ENCODE results near the gene ANGPT4. TPM values are rescaled to one million over a fixed set of nuclear protein-coding genes. Genes with fewer than 3 reads are reported as not detected.
A peak's percentile ranks its signal among the peaks of the same experiment; 100 is the strongest.

Gene ANGPT4
- total RNA-seq, 1 donor from 2014 or later, result 0.07 TPM

- H3K4me1 Mint-ChIP-seq (ENCODE audit: unreplicated experiment), result peaks cover 10% of the 10 kb centered on the region
- H3K27me3 Mint-ChIP-seq, result peaks cover 22% of the 10 kb centered on the region
- H3K36me3 Mint-ChIP-seq, result no peaks in the 10 kb centered on the region
- no peak overlapping the region for H3K4me3 Mint-ChIP-seq
- no peaks in the 10 kb centered on the region for H3K9me3 Mint-ChIP-seq
- DNase-seq (ENCODE audit: extremely low spot score, unreplicated experiment), result no peak
- TF ChIP-seq CTCF (conservative IDR thresholded peaks at IDR 0.05), result no peak
- no peak overlapping the region for H3K27ac Mint-ChIP-seq
These were observed 1.3 kb upstream of the ANGPT4 start for GRCh38 chr20:917416-917815.

GRCh38 chr20:916825-917224 lies 691 bp upstream of the ANGPT4 start:
- H3K4me1 Mint-ChIP-seq (ENCODE audit: unreplicated experiment), result peaks cover 10% of the 10 kb centered on the region
- H3K9me3 Mint-ChIP-seq, result no peaks in the 10 kb centered on the region
- H3K27ac Mint-ChIP-seq, result no peak overlapping the region
- peaks cover 22% of the 10 kb centered on the region for H3K27me3 Mint-ChIP-seq
- no peaks in the 10 kb centered on the region for H3K36me3 Mint-ChIP-seq
- no peak overlapping the region for H3K4me3 Mint-ChIP-seq
- no peak for TF ChIP-seq CTCF (conservative IDR thresholded peaks at IDR 0.05)
- DNase-seq (ENCODE audit: extremely low spot score, unreplicated experiment), result no peak

GRCh38 chr20:914727-915498 lies 1.2 kb downstream of the ANGPT4 start:
- Mint-ChIP-seq H3K4me1 (ENCODE audit: unreplicated experiment) (peaks cover 16% of the 10 kb centered on the region), H3K36me3 (no peaks in the 10 kb centered on the region), H3K4me3 (no peak overlapping the region), H3K27ac (peak overlapping the region; percentile 28), H3K9me3 (no peaks in the 10 kb centered on the region), H3K27me3 (peaks cover 27% of the 10 kb centered on the region)
- TF ChIP-seq CTCF (conservative IDR thresholded peaks at IDR 0.05), result no peak
- DNase-seq (ENCODE audit: extremely low spot score, unreplicated experiment), result no peak

- Mint-ChIP-seq H3K4me3 (no peak overlapping the region), H3K27me3 (peaks cover 27% of the 10 kb centered on the region), H3K4me1 (ENCODE audit: unreplicated experiment) (peaks cover 14% of the 10 kb centered on the region), H3K36me3 (no peaks in the 10 kb centered on the region), H3K27ac (no peak overlapping the region), H3K9me3 (no peaks in the 10 kb centered on the region)
- TF ChIP-seq CTCF (conservative IDR thresholded peaks at IDR 0.05), result no peak
- no peak for DNase-seq (ENCODE audit: extremely low spot score, unreplicated experiment)
These were observed 2.8 kb downstream of the ANGPT4 start for GRCh38 chr20:913306-913849.

GRCh38 chr20:911882-912600 lies 4.1 kb downstream of the ANGPT4 start:
- Mint-ChIP-seq H3K9me3 (no peaks in the 10 kb centered on the region), H3K27ac (no peak overlapping the region), H3K4me1 (ENCODE audit: unreplicated experiment) (peaks cover 10% of the 10 kb centered on the region), H3K36me3 (no peaks in the 10 kb centered on the region), H3K4me3 (no peak overlapping the region), H3K27me3 (peaks cover 27% of the 10 kb centered on the region)
- no peak for DNase-seq (ENCODE audit: extremely low spot score, unreplicated experiment)
- no peak for TF ChIP-seq CTCF (conservative IDR thresholded peaks at IDR 0.05)

Measured in type B pancreatic cell (in vitro differentiated cells).